GM12801 (cell line): ENCODE measurements around the gene AP1S1.

Experiments
- TF ChIP-seq, protein P1 (sequence below): IDR thresholded peaks from one replicate; pipeline ENCODE4 v1.5.1; 2011; ENCODE audit warnings: control low read depth; ENCODE audit not compliant: insufficient read length; ENCODE audit errors: extremely low read depth

Gene AP1S1

DNA sequence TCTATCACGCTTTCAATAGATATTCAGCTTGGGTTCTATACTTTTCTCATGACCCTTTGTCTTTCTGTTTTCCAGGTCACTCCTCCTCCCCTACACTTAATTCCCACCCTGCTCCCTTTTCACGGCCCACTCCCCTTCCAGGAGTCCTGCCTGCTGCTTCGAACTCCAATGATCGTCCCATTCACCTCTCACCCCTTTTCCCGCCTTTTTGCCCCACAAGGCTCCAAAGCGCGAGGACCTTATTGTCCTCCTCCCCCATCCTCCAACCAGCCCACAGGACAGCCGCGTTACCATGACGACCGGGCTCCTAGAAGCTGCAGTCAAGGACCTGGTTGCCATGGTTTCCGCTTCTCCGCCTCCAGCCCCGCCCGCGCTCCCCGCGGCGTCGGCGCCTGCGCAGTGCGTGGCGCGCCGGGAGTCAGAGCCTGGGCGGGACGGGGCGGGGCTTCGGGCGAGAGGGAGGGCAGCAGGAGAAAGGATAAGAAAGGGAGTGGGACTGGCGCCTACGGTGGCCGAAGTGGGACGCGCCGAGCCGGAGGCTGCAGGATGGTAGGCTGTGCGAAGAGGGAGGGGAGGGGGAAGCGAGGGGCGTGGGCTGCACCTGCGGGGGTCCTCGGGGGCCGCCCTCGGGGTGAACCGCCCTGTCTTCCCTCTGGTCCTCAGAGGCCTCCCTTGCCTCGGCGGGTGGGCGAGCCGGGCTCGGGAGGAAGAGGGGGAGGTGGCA lies at the start of gene AP1S1:
Gene AP1S1, plus strand, starts transcription at position 508 of the 724 bp plus-strand sequence. Its CDS starts 39 bp downstream, at position 547.
- TF ChIP-seq, protein P1, sequence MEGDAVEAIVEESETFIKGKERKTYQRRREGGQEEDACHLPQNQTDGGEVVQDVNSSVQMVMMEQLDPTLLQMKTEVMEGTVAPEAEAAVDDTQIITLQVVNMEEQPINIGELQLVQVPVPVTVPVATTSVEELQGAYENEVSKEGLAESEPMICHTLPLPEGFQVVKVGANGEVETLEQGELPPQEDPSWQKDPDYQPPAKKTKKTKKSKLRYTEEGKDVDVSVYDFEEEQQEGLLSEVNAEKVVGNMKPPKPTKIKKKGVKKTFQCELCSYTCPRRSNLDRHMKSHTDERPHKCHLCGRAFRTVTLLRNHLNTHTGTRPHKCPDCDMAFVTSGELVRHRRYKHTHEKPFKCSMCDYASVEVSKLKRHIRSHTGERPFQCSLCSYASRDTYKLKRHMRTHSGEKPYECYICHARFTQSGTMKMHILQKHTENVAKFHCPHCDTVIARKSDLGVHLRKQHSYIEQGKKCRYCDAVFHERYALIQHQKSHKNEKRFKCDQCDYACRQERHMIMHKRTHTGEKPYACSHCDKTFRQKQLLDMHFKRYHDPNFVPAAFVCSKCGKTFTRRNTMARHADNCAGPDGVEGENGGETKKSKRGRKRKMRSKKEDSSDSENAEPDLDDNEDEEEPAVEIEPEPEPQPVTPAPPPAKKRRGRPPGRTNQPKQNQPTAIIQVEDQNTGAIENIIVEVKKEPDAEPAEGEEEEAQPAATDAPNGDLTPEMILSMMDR: no peak

DNA sequence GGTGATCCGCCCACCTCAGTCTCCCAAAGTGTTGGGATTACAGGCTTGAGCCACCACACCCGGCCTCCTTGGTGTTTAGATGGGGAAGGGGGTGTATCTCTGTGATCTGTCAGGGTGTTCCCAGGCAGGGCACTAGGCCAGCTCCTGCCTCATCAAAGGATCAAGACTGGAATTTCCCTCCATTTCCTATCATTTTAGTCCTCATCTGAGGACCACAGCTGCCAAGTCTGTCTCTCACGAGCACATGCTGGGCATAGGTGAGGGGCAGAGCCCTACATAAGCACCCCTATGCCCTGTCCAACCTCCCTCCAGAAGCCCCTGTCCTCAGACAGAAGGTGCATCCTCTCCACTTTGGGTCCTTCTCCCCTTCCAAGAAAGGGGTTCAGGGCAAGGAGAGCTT lies 49.5 kb upstream of the AP1S1 start:
- TF ChIP-seq, protein P1: no peak

DNA sequence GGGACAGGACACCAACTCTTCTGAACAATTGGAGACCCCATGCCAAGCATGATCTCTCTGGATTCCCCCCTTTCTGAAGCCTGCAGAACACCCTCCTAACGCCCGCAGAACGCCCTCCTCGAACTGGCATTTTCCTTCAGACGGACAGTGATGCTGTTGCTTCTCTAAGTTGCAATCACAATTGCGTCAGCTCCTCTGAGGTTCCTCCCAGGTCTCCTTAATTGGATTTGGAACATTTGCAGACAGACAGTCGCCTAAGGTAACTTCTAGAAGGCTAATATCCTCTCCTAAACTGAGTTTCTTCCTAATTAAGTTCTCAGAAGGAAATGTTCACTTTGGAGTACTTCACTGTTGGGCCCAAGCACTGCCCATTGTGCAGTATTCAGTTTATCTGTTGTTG lies 47.9 kb upstream of the AP1S1 start:
- TF ChIP-seq, protein P1: no peak

DNA sequence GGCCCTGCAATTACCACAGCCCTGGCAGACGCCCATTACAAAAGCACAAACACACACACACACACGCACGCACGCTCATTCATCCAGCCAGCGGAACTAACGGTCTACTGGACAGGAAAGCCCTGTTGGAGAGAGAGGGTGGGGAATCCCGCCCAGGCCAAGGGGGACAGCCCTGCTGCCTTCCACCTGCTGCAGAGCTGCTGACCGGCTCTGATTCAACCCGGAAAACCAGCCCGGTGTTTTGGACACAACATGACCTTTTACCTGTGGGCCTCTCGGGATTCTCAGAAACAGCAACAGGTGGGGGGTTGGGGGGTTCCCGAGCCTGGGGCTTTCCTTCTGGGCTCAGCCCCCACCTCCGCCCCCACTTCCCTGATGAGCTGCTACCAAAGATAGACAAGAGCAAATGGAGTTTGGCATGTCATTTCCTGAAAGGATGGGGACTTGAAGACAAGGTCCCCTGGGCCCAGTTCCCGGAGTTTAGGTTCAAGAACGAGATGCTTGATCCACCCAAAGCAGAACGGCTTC lies 45.9 kb upstream of the AP1S1 start:
- TF ChIP-seq, protein P1: no peak

DNA sequence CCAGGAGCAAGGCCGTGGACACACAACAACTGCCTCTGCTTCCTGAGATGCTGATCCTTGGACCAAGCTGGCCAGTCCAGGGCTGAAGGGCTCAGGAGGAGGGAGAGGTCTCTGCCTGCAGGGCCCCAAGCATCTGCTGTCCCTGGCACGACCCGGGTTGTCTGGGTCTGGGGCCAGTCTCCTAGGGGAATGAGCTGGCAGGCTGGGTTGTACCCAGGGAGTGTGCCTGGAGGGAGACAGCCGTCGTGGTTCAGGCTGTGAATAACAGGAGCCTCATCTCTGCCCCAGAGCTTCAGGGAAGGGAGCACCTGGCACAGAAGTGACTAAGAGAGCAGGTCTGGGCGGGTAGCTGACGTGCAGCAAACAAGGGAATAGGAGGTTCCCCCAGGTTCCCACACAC lies 45.3 kb upstream of the AP1S1 start:
- TF ChIP-seq, protein P1: no peak

DNA sequence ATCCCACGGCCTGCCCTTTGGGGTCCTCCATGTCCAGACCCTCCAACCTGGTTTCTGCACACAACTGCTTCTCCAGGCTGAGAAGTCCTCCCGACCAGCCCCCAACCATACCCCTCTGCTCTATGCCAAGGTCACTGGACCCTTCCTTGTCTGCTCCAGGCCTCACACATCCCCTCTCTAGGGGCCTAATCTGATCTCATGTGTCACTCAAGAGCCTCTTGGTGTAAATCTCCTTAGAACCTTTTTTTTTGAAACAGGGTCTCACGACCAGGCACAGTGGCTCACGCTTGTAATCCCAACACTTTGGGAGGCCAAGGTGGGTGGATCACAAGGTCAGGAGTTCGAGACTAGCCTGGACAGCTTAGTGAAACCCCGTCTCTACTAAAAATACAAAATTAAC lies 44.9 kb upstream of the AP1S1 start:
- TF ChIP-seq, protein P1: no peak

DNA sequence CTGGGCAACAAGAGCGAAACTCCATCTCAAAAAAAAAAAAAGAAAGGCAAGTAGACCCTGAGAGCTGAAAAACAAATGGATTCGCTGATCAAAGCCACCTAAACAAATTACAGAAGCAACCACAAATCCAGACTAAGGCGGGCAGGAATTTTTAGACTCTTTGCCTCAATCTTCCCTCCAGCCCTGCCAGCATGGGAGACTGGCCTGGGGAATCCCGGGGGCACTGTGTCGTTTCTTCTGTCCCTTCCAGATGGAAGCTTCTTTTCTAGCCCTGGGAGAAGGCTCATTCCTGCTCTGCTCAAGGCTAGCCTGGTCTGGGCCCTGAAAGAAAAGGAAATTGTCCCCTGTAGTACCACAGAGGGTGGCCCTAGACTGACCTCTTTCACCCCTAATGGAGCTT lies 43.0 kb upstream of the AP1S1 start:
- TF ChIP-seq, protein P1: no peak
